Measurements from ENCODE around the gene THAP4.
"Not testable (repeated sequence)": the region's sequence is repeated elsewhere in the genome, so short reads cannot be mapped to it uniquely, and the experiment has no call there.

DNA sequence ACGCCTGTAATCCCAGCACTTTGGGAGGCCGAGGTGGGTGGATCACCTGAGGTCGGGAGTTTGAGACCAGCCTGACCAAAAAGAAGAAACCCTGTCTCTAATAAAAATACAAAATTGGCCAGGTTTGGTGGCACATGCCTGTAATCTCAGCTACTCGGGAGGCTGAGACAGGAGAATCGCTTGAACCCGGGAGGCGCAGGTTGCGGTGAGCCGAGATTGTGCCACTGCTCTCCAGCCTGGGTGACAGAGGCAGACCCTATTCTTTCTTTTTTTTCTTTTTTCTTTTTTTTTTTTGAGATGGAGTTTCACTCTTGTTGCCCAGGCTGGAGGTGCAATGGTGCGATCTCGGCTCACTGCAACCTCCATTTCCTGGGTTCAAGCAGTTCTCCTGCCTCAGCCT is 70.9 kb downstream of the THAP4 start:
- not testable (repeated sequence) for TF ChIP-seq SNAI2 (CRISPR knock-in tag; IDR thresholded peaks at IDR 0.05); GLIS3 (CRISPR knock-in tag; IDR thresholded peaks at IDR 0.05); TCF4 (CRISPR knock-in tag; IDR thresholded peaks at IDR 0.05; ENCODE audit: borderline replicate concordance); ZFP3 (CRISPR knock-in tag; IDR thresholded peaks at IDR 0.05); ISL1 (CRISPR knock-in tag; IDR thresholded peaks at IDR 0.05); ZNF8 (CRISPR knock-in tag; IDR thresholded peaks at IDR 0.05); ZFP30 (CRISPR knock-in tag; IDR thresholded peaks at IDR 0.05); ZC3H10 (CRISPR knock-in tag; IDR thresholded peaks at IDR 0.05)
- TF ChIP-seq, protein P1, sequence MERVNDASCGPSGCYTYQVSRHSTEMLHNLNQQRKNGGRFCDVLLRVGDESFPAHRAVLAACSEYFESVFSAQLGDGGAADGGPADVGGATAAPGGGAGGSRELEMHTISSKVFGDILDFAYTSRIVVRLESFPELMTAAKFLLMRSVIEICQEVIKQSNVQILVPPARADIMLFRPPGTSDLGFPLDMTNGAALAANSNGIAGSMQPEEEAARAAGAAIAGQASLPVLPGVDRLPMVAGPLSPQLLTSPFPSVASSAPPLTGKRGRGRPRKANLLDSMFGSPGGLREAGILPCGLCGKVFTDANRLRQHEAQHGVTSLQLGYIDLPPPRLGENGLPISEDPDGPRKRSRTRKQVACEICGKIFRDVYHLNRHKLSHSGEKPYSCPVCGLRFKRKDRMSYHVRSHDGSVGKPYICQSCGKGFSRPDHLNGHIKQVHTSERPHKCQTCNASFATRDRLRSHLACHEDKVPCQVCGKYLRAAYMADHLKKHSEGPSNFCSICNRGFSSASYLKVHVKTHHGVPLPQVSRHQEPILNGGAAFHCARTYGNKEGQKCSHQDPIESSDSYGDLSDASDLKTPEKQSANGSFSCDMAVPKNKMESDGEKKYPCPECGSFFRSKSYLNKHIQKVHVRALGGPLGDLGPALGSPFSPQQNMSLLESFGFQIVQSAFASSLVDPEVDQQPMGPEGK (CRISPR knock-in tag; IDR thresholded peaks at IDR 0.05; ENCODE audit: borderline replicate concordance): not testable (repeated sequence)
